CD4-positive, alpha-beta T cell (primary cell): Measurements from ENCODE around the gene BUB3. TPM values are rescaled to one million over a fixed set of nuclear protein-coding genes. Genes with fewer than 3 reads are reported as not detected.

ENCODE experiments used
- ATAC-seq: fragments of 200-7000 bp; cut with Tn5 transposase; one replicate; pipeline ENCODE4 v1.10.0; 2022; ENCODE audit warnings: mild to moderate bottlenecking; ENCODE audit not compliant: poor library complexity
- CTCF ChIA-PET: fragments of 350-600 bp; sonication (Branson Sonifier 250); formaldehyde crosslinking; loops from one replicate; lab custom pipeline; 2021; ENCODE audit warnings: antibody characterized with exemption, inconsistent platforms; lab: Charles Lee
- POLR2A ChIA-PET: fragments of 350-600 bp; sonication (Branson Sonifier 250); formaldehyde crosslinking; loops from one replicate; lab custom pipeline; 2021; ENCODE audit warnings: antibody characterized with exemption, inconsistent platforms; lab: Charles Lee
- DNase-seq, 14 experiments: peaks; one replicate each; pipeline ENCODE4 v3.0.0-alpha.2; 2013 to 2020; ENCODE audit warnings: mixed read lengths in 2 of 14
- H3K27ac ChIP-seq, 2 donors: one replicate each; pipeline versions ENCODE4 v1.5.1 to v1.7.0; 2013; ENCODE audit warnings: low read length in 2 of 2, low read depth in 1 of 2, mild to moderate bottlenecking in 1 of 2
- H3K27me3 ChIP-seq, 2 experiments: 1 replicate in 1 of 2; 2 replicates in 1 of 2; pipeline versions ENCODE4 v1.6.1 to v1.7.0; 2013; ENCODE audit warnings: low read length in 2 of 2, control low read depth in 1 of 2, mild to moderate bottlenecking in 1 of 2, moderate library complexity in 1 of 2; ENCODE audit not compliant: insufficient read depth in 2 of 2, control insufficient read depth in 1 of 2
- H3K36me3 ChIP-seq: one replicate; pipeline ENCODE4 v1.6.1; 2013; ENCODE audit warnings: low read length, control low read depth; ENCODE audit not compliant: insufficient read depth
- H3K4me1 ChIP-seq: one replicate; pipeline ENCODE4 v1.6.1; 2013; ENCODE audit warnings: low read length, control low read depth; ENCODE audit not compliant: insufficient read depth
- H3K4me3 ChIP-seq: one replicate; pipeline ENCODE4 v1.5.1; 2013; ENCODE audit warnings: mild to moderate bottlenecking, low read length, moderate library complexity
- H3K9me3 ChIP-seq, 2 experiments: 1 replicate in 1 of 2; 2 replicates in 1 of 2; pipeline versions ENCODE4 v1.6.1 to v1.7.0; 2013; ENCODE audit warnings: low read length in 2 of 2, mild to moderate bottlenecking in 2 of 2, control low read depth in 1 of 2, moderate library complexity in 1 of 2; ENCODE audit not compliant: control insufficient read depth in 1 of 2, insufficient read depth in 1 of 2
- H3K27ac Mint-ChIP-seq: one replicate; pipeline ENCODE4 v1.8.0; 2020; ENCODE audit warnings: mixed read lengths
- H3K27me3 Mint-ChIP-seq: one replicate; pipeline ENCODE4 v1.8.0; 2021; ENCODE audit warnings: mixed read lengths
- H3K36me3 Mint-ChIP-seq: one replicate; pipeline ENCODE4 v1.8.0; 2021; ENCODE audit warnings: low read depth, mixed read lengths
- H3K4me1 Mint-ChIP-seq: one replicate; pipeline ENCODE4 v1.8.0; 2021; ENCODE audit warnings: low read depth, mixed read lengths
- H3K4me3 Mint-ChIP-seq: one replicate; pipeline ENCODE4 v1.8.0; 2020; ENCODE audit warnings: mild to moderate bottlenecking, mixed read lengths
- H3K9me3 Mint-ChIP-seq: one replicate; pipeline ENCODE4 v1.8.0; 2020; ENCODE audit warnings: mixed read lengths
- CTCF ChIP-seq: fragments of 200-600 bp; IDR thresholded peaks from one replicate; pipeline ENCODE4 v1.8.0; 2022; ENCODE audit warnings: antibody characterized with exemption, mild to moderate bottlenecking
- intact Hi-C, 2 experiments: fragments of 100-400 bp; cut with DNase I in 1 of 2; cut with micrococcal nuclease in 1 of 2; formaldehyde crosslinking; loops; one replicate each; pipeline versions ENCODE4 v1.15.1 to v1.9.0; 2023 to 2025; cut with DNase I, micrococcal nuclease
- total RNA-seq, 174 experiments: library from RNA in 2 of 174; stranded (reverse) in 2 of 174; gene quantifications; one replicate each; pipeline ENCODE4 v1.2.3 and lab custom pipeline; 2021 to 2026

The BUB3 gene
- total RNA-seq, 2 experiments from 2014 or later = 167 to 178 TPM

- POLR2A ChIA-PET = interaction anchor here (1.2 to 3.1 kb wide), 4 partner anchors 9 to 95 kb away, joined by 3 to 24 read pairs (median 13); no protein-coding TSS in a partner anchor
- H3K27me3 ChIP-seq = peaks cover 58 to 60% of the 10 kb centered on the region in 2 experiments
- H3K4me1 ChIP-seq = peaks cover 77% of the 10 kb centered on the region
- H3K27ac ChIP-seq = no peak overlapping the region
- H3K36me3 ChIP-seq = no peaks in the 10 kb centered on the region
- H3K9me3 ChIP-seq = peaks cover 0 to 43% of the 10 kb centered on the region in 2 experiments
- H3K9me3 Mint-ChIP-seq = no peaks in the 10 kb centered on the region
- H3K27me3 Mint-ChIP-seq = peaks cover 48% of the 10 kb centered on the region
- no peak overlapping the region for H3K27ac Mint-ChIP-seq
- CTCF ChIA-PET = interaction anchor here (0.7 to 1.9 kb wide), 2 partner anchors 11 to 77 kb away, joined by 3 to 4 read pairs; no protein-coding TSS in a partner anchor
- H3K36me3 Mint-ChIP-seq = peaks cover 14% of the 10 kb centered on the region
- peaks cover 63% of the 10 kb centered on the region for H3K4me1 Mint-ChIP-seq
- peak overlapping the region; percentile 89 for H3K4me3 Mint-ChIP-seq
- no peak for TF ChIP-seq CTCF
- H3K4me3 ChIP-seq = peak overlapping the region; percentile 58
- peak in 1 of 14 experiments; percentile 26 for DNase-seq
- intact Hi-C loops = loop anchor here (5.0 to 10.0 kb wide), 8 partner anchors 143 to 1767 kb away; partner anchors contain the start of genes ACADSB (in 1 of the 2), EEF1AKMT2 (in 1 of the 2), FAM24B (in 1 of the 2) and IKZF5 (in 1 of the 2)
- ATAC-seq = no peak
Measured at GRCh38 chr10:123150271-123150985, 3.8 kb upstream of the BUB3 start.

- Histone ChIP-seq H3K4me3 (peak overlapping the region; percentile 58), H3K27ac (no peak overlapping the region), H3K9me3 (peaks cover 0 to 37% of the 10 kb centered on the region in 2 experiments), H3K4me1 (peaks cover 74% of the 10 kb centered on the region), H3K27me3 (peaks cover 51 to 53% of the 10 kb centered on the region in 2 experiments), H3K36me3 (peaks cover 5% of the 10 kb centered on the region)
- ATAC-seq = no peak
- Mint-ChIP-seq H3K4me1 (peaks cover 65% of the 10 kb centered on the region), H3K4me3 (peak overlapping the region; percentile 89), H3K9me3 (no peaks in the 10 kb centered on the region), H3K36me3 (peaks cover 21% of the 10 kb centered on the region), H3K27ac (peak overlapping the region; percentile 12), H3K27me3 (peaks cover 41% of the 10 kb centered on the region)
- ChIA-PET CTCF (interaction anchor here (0.7 to 1.9 kb wide), 3 partner anchors 10 to 76 kb away, joined by 3 to 4 read pairs (median 4); no protein-coding TSS in a partner anchor), POLR2A (interaction anchor here (1.2 to 3.4 kb wide), 4 partner anchors 12 to 143 kb away, joined by 3 to 32 read pairs (median 24); partner anchors contain the start of genes ACADSB and IKZF5)
- DNase-seq = peak in 4 of 14 experiments; percentile 21 to 53 (median 51)
- intact Hi-C loops = loop anchor here (5.0 to 10.0 kb wide), 8 partner anchors 144 to 1766 kb away; partner anchors contain the start of genes ACADSB (in 1 of the 2), EEF1AKMT2 (in 1 of the 2), FAM24B (in 1 of the 2) and IKZF5 (in 1 of the 2)
- TF ChIP-seq CTCF = no peak
Measured at GRCh38 chr10:123150986-123151736, 3.0 kb upstream of the BUB3 start.

- Mint-ChIP-seq H3K9me3 (no peaks in the 10 kb centered on the region), H3K27me3 (peaks cover 38% of the 10 kb centered on the region), H3K4me3 (peak overlapping the region; percentile 89), H3K4me1 (peaks cover 67% of the 10 kb centered on the region), H3K36me3 (peaks cover 27% of the 10 kb centered on the region), H3K27ac (peak overlapping the region; percentile 12)
- intact Hi-C loops = loop anchor here (5.0 to 10.0 kb wide), 8 partner anchors 144 to 1766 kb away; partner anchors contain the start of genes ACADSB (in 1 of the 2), EEF1AKMT2 (in 1 of the 2), FAM24B (in 1 of the 2) and IKZF5 (in 1 of the 2)
- ChIA-PET CTCF (interaction anchor here (1.8 kb wide), 1 partner anchor 19 kb away, joined by 4 read pairs; no protein-coding TSS in a partner anchor), POLR2A (interaction anchor here (2.7 to 3.4 kb wide), 3 partner anchors 12 to 144 kb away, joined by 23 to 32 read pairs (median 24); partner anchors contain the start of genes ACADSB and IKZF5)
- ATAC-seq = no peak
- Histone ChIP-seq H3K9me3 (peaks cover 0 to 32% of the 10 kb centered on the region in 2 experiments), H3K27ac (no peak overlapping the region), H3K27me3 (peaks cover 46 to 47% of the 10 kb centered on the region in 2 experiments), H3K36me3 (peaks cover 10% of the 10 kb centered on the region), H3K4me1 (peaks cover 74% of the 10 kb centered on the region), H3K4me3 (peak overlapping the region; percentile 58)
- TF ChIP-seq CTCF = no peak
- DNase-seq = no peak
Measured at GRCh38 chr10:123151737-123152135, 2.5 kb upstream of the BUB3 start.
